ENCODE results near the gene KCNIP4. TPM values are rescaled to one million over a fixed set of nuclear protein-coding genes. Genes with fewer than 3 reads are reported as not detected.

KCNIP4 gene
- total and polyA plus RNA-seq, 2 donors (not counting 3 experiments of a cell fraction or from before 2014, with no cell fraction given): not detected

- ChIA-PET CTCF (no interaction called here), POLR2A (no interaction called here)
- Histone ChIP-seq H3K27me3 (ENCODE audit: control insufficient read depth in 2 of 2, insufficient read depth in 2 of 2, low read length in 2 of 2) (no peaks in the 10 kb centered on the region), H2AFZ (ENCODE audit: low read depth, low read length) (no peak overlapping the region), H3K9ac (replicated peaks; ENCODE audit: extremely low read depth, insufficient read depth, low read length) (no peak overlapping the region), H3K4me2 (ENCODE audit: insufficient read depth, low read length) (no peak overlapping the region), H3K27ac (ENCODE audit: insufficient read depth, low read depth, low read length) (no peak overlapping the region), H3K79me2 (ENCODE audit: control insufficient read depth, insufficient read depth, low read length) (no peaks in the 10 kb centered on the region), H3K9me1 (replicated peaks; ENCODE audit: control insufficient read depth, extremely low read depth, insufficient read depth, low read length) (no peaks in the 10 kb centered on the region), H3K36me3 (ENCODE audit: control insufficient read depth in 2 of 2, extremely low read depth in 1 of 2, insufficient read depth in 2 of 2, low read length in 2 of 2) (no peaks in the 10 kb centered on the region), H3K9me3 (replicated peaks; ENCODE audit: control insufficient read depth, insufficient read depth, low read length) (no peaks in the 10 kb centered on the region), H4K20me1 (replicated peaks; ENCODE audit: control insufficient read depth, extremely low read depth, insufficient read depth, low read length) (no peaks in the 10 kb centered on the region), H3K4me3 (replicated peaks in 1 of 3; ENCODE audit: insufficient read depth in 1 of 3, low read depth in 1 of 3, low read length in 3 of 3) (no peak overlapping the region), H3K4me1 (ENCODE audit: control insufficient read depth, extremely low read depth, insufficient read depth, low read length) (no peaks in the 10 kb centered on the region)
- intact Hi-C loops (cut with micrococcal nuclease): no loop called here
- dilution Hi-C loops (cut with MboI; ENCODE audit: extremely low pct_ligation_motif_present, low sequenced_read_pairs): no loop called here
- DNase-seq (ENCODE audit: low read depth, low spot score): no peak
- no peak for TF ChIP-seq JUN (IDR thresholded peaks at IDR 0.05; ENCODE audit: borderline replicate concordance, insufficient read depth, insufficient read length, low read depth)
- no peak for TF ChIP-seq FOS (IDR thresholded peaks at IDR 0.05; ENCODE audit: borderline replicate concordance, insufficient read depth, low read length)
- TF ChIP-seq MYC (IDR thresholded peaks at IDR 0.05; ENCODE audit: low read depth, low read length): no peak
- TF ChIP-seq GATA2 (IDR thresholded peaks at IDR 0.05; ENCODE audit: insufficient read depth, insufficient read length, low read depth, low read length): no peak
- TF ChIP-seq, protein P1, sequence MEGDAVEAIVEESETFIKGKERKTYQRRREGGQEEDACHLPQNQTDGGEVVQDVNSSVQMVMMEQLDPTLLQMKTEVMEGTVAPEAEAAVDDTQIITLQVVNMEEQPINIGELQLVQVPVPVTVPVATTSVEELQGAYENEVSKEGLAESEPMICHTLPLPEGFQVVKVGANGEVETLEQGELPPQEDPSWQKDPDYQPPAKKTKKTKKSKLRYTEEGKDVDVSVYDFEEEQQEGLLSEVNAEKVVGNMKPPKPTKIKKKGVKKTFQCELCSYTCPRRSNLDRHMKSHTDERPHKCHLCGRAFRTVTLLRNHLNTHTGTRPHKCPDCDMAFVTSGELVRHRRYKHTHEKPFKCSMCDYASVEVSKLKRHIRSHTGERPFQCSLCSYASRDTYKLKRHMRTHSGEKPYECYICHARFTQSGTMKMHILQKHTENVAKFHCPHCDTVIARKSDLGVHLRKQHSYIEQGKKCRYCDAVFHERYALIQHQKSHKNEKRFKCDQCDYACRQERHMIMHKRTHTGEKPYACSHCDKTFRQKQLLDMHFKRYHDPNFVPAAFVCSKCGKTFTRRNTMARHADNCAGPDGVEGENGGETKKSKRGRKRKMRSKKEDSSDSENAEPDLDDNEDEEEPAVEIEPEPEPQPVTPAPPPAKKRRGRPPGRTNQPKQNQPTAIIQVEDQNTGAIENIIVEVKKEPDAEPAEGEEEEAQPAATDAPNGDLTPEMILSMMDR (IDR thresholded peaks at IDR 0.05; ENCODE audit: extremely low read depth in 1 of 2, insufficient read depth in 1 of 2, low read depth in 1 of 2, low read length in 2 of 2): no peak
- TF ChIP-seq EZH2 (IDR thresholded peaks at IDR 0.05; ENCODE audit: borderline replicate concordance, low read depth, low read length, severe bottlenecking): no peak
- TF ChIP-seq, protein P2, sequence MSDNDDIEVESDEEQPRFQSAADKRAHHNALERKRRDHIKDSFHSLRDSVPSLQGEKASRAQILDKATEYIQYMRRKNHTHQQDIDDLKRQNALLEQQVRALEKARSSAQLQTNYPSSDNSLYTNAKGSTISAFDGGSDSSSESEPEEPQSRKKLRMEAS (IDR thresholded peaks at IDR 0.05; ENCODE audit: insufficient read depth, insufficient read length): no peak
- no peak for TF ChIP-seq POLR2A (IDR thresholded peaks at IDR 0.05; ENCODE audit: low read depth, low read length)
- TF ChIP-seq POLR2AphosphoS5 (IDR thresholded peaks at IDR 0.05; ENCODE audit: insufficient read depth, low read depth, low read length): no peak
- BruUV-seq (replicated peaks): no TSS peak
- FAIRE-seq: no peak
These were observed 302.8 kb downstream of the KCNIP4 start for GRCh38 chr4:21645776-21646175.

All from endothelial cell of umbilical vein (primary cell).